T-cell (primary cell): ENCODE measurements around the gene RAPGEF1. TPM values are rescaled to one million over a fixed set of nuclear protein-coding genes. Genes with fewer than 3 reads are reported as not detected.
"Not testable (repeated sequence)": the region's sequence is repeated elsewhere in the genome, so short reads cannot be mapped to it uniquely, and the experiment has no call there.

Source experiments
- ATAC-seq, 4 experiments: fragments of 200-7000 bp in 3 of 4; fragments of 150-1000 bp in 1 of 4; cut with Tn5 transposase; replicated peaks in 1 of 4; 1 replicate in 3 of 4; 2 replicates in 1 of 4; pipeline ENCODE4 v1.10.0; 2021; ENCODE audit warnings: moderate library complexity in 3 of 4, mild to moderate bottlenecking in 2 of 4, moderate number of reproducible peaks in 1 of 4
- CTCF ChIA-PET, 2 donors: fragments of 300-600 bp; sonication (Branson Sonifier 250); formaldehyde crosslinking; loops; one replicate each; lab custom pipeline; 2022; ENCODE audit warnings: antibody characterized with exemption in 2 of 2; lab: Charles Lee
- POLR2A ChIA-PET, 2 donors: fragments of 300-600 bp; sonication (Branson Sonifier 250); formaldehyde crosslinking; loops; one replicate each; lab custom pipeline; 2022; ENCODE audit warnings: antibody characterized with exemption in 2 of 2; lab: Charles Lee
- DNase-seq, 35 experiments: peaks; one replicate each; pipeline versions ENCODE4 v3.0.0 to v3.0.0-alpha.2; 2013 to 2023
- H3K27ac ChIP-seq: one replicate; pipeline ENCODE4 v1.5.1; 2013; ENCODE audit warnings: low read length
- H3K27me3 ChIP-seq, 2 experiments: replicated peaks in 1 of 2; 1 replicate in 1 of 2; 2 replicates in 1 of 2; pipeline versions ENCODE4 v1.6.1 to v1.7.0; 2013; ENCODE audit warnings: low read length in 1 of 2, mixed read lengths in 1 of 2; ENCODE audit not compliant: control insufficient read depth in 2 of 2, insufficient read depth in 2 of 2; ENCODE audit errors: extremely low read depth in 1 of 2
- H3K36me3 ChIP-seq, 2 donors: 1 replicate in 1 of 2; 2 replicates in 1 of 2; pipeline versions ENCODE4 v1.6.1 to v1.7.0; 2013; ENCODE audit warnings: low read length in 1 of 2; ENCODE audit not compliant: control insufficient read depth in 2 of 2, insufficient read depth in 1 of 2; ENCODE audit errors: extremely low read depth in 1 of 2
- H3K4me1 ChIP-seq, 2 experiments: 1 replicate in 1 of 2; 2 replicates in 1 of 2; pipeline versions ENCODE4 v1.6.1 to v1.7.0; 2013; ENCODE audit warnings: low read length in 2 of 2, mixed read lengths in 1 of 2; ENCODE audit not compliant: insufficient read depth in 2 of 2, control insufficient read depth in 1 of 2; ENCODE audit errors: extremely low read depth in 1 of 2
- H3K4me3 ChIP-seq, 2 donors: 1 replicate in 1 of 2; 2 replicates in 1 of 2; pipeline versions ENCODE4 v1.5.1 to v1.7.0; 2013; ENCODE audit warnings: mild to moderate bottlenecking in 2 of 2, low read length in 1 of 2, moderate library complexity in 1 of 2; ENCODE audit not compliant: control insufficient read depth in 1 of 2; ENCODE audit errors: extremely low read depth in 1 of 2
- H3K9me3 ChIP-seq: 2 replicates; pipeline ENCODE4 v1.7.0; 2013
- H3K27ac Mint-ChIP-seq, 2 donors: one replicate each; pipeline ENCODE4 v1.8.0; 2020 to 2021; ENCODE audit warnings: mild to moderate bottlenecking in 2 of 2, mixed read lengths in 2 of 2
- H3K27me3 Mint-ChIP-seq, 2 donors: one replicate each; pipeline ENCODE4 v1.8.0; 2021 to 2022; ENCODE audit warnings: mixed read lengths in 2 of 2
- H3K36me3 Mint-ChIP-seq: one replicate; pipeline ENCODE4 v1.8.0; 2021; ENCODE audit warnings: mixed read lengths
- H3K4me1 Mint-ChIP-seq, 3 donors: one replicate each; pipeline ENCODE4 v1.8.0; 2020 to 2022; ENCODE audit warnings: mixed read lengths in 3 of 3, mild to moderate bottlenecking in 1 of 3
- H3K4me3 Mint-ChIP-seq, 3 donors: one replicate each; pipeline ENCODE4 v1.8.0; 2020 to 2022; ENCODE audit warnings: mild to moderate bottlenecking in 3 of 3, mixed read lengths in 3 of 3, moderate library complexity in 3 of 3
- H3K9me3 Mint-ChIP-seq, 3 donors: one replicate each; pipeline ENCODE4 v1.8.0; 2020 to 2022; ENCODE audit warnings: mixed read lengths in 3 of 3
- WGBS: methylation state at CpG from one replicate; pipeline ENCODE4 v1.1.5; 2013; ENCODE audit warnings: missing lambda C conversion rate; ENCODE audit not compliant: insufficient coverage; 5-methylcytosine and 5-hydroxymethylcytosine counted together
- total RNA-seq, 35 experiments: library from RNA in 6 of 35; stranded (reverse) in 6 of 35; fragments of 120-200 nt in 1 of 35; gene quantifications; one replicate each; pipeline versions ENCODE4 v1.2.1 to v1.2.4 and lab custom pipeline; 2013 to 2026

RAPGEF1 gene
- total RNA-seq, 5 donors from 2014 or later (not counting 1 experiment from before 2014, with no cell fraction given): 97.9 to 167 (median 139) TPM

DNA sequence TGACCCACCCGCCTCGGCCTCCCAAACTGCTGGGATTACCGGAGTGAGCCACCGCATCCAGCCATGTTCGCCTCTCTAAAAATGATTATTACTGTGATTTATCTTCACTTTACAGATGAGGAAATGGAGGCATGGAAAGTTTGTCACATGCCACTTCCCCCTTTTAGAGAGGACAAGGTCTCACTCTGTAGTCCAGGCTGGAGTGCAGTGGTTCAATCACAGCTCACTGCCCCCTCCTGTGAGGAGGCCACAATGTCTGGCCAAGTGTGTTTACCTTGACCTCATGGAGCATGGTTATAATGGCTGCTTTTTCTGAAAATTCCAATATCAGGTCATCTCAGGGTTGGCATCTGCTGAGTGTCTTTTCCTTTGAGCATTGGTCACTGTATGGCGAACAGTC lies 187.8 kb downstream of the RAPGEF1 start:
- Histone ChIP-seq H3K27ac (no peak overlapping the region), H3K27me3 (peaks cover 6 to 53% of the 10 kb centered on the region in 2 experiments), H3K9me3 (no peaks in the 10 kb centered on the region), H3K4me3 (no peak overlapping the region), H3K36me3 (no peaks in the 10 kb centered on the region), H3K4me1 (peaks cover 0 to 7% of the 10 kb centered on the region in 2 experiments)
- Mint-ChIP-seq H3K4me3 (no peak overlapping the region), H3K4me1 (peaks cover 14 to 17% (median 14%) of the 10 kb centered on the region in 3 donors), H3K9me3 (peaks cover 0 to 6% (median 0%) of the 10 kb centered on the region in 3 donors), H3K36me3 (peaks cover 15% of the 10 kb centered on the region), H3K27me3 (peaks cover 66 to 74% of the 10 kb centered on the region in 2 donors), H3K27ac (no peak overlapping the region)
- WGBS: 100% methylated on average over 1 of the region's 6 CpGs
- DNase-seq: no peak
- ChIA-PET CTCF (no interaction called here), POLR2A (no interaction called here)
- ATAC-seq: no peak

GRCh38 chr9:131550465-131550864 lies 189.4 kb downstream of the RAPGEF1 start:
- Mint-ChIP-seq H3K4me1 (peaks cover 16 to 25% (median 17%) of the 10 kb centered on the region in 3 donors), H3K27me3 (peaks cover 58 to 68% of the 10 kb centered on the region in 2 donors), H3K36me3 (peaks cover 15% of the 10 kb centered on the region)
- POLR2A ChIA-PET, CTCF ChIA-PET, H3K27ac Mint-ChIP-seq, H3K36me3 ChIP-seq, H3K4me3 Mint-ChIP-seq, H3K9me3 Mint-ChIP-seq, H3K27ac ChIP-seq, H3K4me3 ChIP-seq, ATAC-seq, DNase-seq, H3K9me3 ChIP-seq: not testable (repeated sequence)
- Histone ChIP-seq H3K4me1 (peaks cover 4 to 23% of the 10 kb centered on the region in 2 experiments), H3K27me3 (peaks cover 6 to 61% of the 10 kb centered on the region in 2 experiments)
- 86% methylated on average over 8 of the region's 8 CpGs for WGBS

GRCh38 chr9:131549186-131549585 lies 190.7 kb downstream of the RAPGEF1 start:
- H3K9me3 Mint-ChIP-seq, H3K4me3 ChIP-seq, H3K9me3 ChIP-seq, H3K27ac ChIP-seq, CTCF ChIA-PET, POLR2A ChIA-PET, H3K4me3 Mint-ChIP-seq, H3K27ac Mint-ChIP-seq, H3K36me3 ChIP-seq, ATAC-seq, DNase-seq: not testable (repeated sequence)
- H3K27me3 Mint-ChIP-seq: peaks cover 53 to 70% of the 10 kb centered on the region in 2 donors
- WGBS: 78% methylated on average over 8 of the region's 10 CpGs
- peaks cover 4 to 22% of the 10 kb centered on the region in 2 experiments for H3K4me1 ChIP-seq
- H3K36me3 Mint-ChIP-seq: peaks cover 15% of the 10 kb centered on the region
- peaks cover 9 to 59% of the 10 kb centered on the region in 2 experiments for H3K27me3 ChIP-seq
- peaks cover 12 to 24% (median 16%) of the 10 kb centered on the region in 3 donors for H3K4me1 Mint-ChIP-seq

GRCh38 chr9:131546336-131547084 lies 193.4 kb downstream of the RAPGEF1 start:
- Histone ChIP-seq H3K4me1 (peaks cover 4 to 22% of the 10 kb centered on the region in 2 experiments), H3K4me3 (peak overlapping the region; percentile 44 to 71), H3K9me3 (no peaks in the 10 kb centered on the region), H3K27me3 (peaks cover 6 to 39% of the 10 kb centered on the region in 2 experiments), H3K27ac (no peak overlapping the region), H3K36me3 (no peaks in the 10 kb centered on the region)
- 6% methylated on average over 31 of the region's 49 CpGs for WGBS
- CTCF ChIA-PET: interaction anchor here in 1 of 2 donors (0.7 kb wide), 1 partner anchor 140 kb away, joined by 5 read pairs; no protein-coding TSS in a partner anchor
- Mint-ChIP-seq H3K27me3 (peaks cover 40 to 51% of the 10 kb centered on the region in 2 donors), H3K9me3 (peaks cover 0 to 17% (median 8%) of the 10 kb centered on the region in 3 donors), H3K27ac (no peak overlapping the region), H3K4me1 (peaks cover 12 to 26% (median 16%) of the 10 kb centered on the region in 3 donors), H3K4me3 (peak overlapping the region; percentile 62 to 72 (median 71)), H3K36me3 (peaks cover 12% of the 10 kb centered on the region)
- ATAC-seq: peak; percentile 34 to 57 (median 44)
- POLR2A ChIA-PET: interaction anchor here (0.6 kb wide), 2 partner anchors 83 to 199 kb away, joined by 3 to 5 read pairs; no protein-coding TSS in a partner anchor
- peak in 7 of 35 experiments; percentile 12 to 29 (median 20) for DNase-seq

DNA sequence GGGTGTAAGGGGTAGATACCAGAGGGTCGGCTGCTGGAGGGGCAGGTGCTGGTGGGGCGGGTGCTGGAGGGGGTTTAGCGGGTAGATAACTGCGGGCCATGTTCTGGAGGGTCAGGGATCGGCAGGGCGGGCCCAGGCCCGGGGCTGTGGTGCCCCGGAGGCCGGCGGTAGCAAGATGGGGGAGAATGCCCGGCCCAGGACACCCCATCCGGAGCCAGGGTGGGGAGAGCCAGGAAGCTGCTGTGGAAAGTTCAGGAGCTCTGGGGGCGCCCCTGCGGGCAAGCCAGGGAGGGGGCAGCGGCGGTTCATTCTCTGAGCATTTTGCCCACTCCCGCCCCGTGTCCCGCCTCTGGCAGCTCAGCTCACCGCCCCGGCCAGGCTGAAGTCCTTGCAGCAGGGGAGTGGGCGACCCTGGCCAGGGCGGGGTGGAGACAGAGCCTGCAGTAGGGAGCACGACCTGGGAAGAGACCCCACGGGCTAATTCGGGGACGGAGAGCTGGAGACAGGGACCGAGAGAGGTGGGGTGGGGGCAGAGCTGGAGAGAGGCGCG lies 194.0 kb downstream of the RAPGEF1 start:
- Mint-ChIP-seq H3K36me3 (peaks cover 12% of the 10 kb centered on the region), H3K9me3 (peaks cover 0 to 17% (median 8%) of the 10 kb centered on the region in 3 donors), H3K27me3 (peaks cover 40 to 48% of the 10 kb centered on the region in 2 donors), H3K27ac (no peak overlapping the region), H3K4me3 (peak overlapping the region in 2 of 3 donors; percentile 34 to 62), H3K4me1 (peaks cover 12 to 27% (median 18%) of the 10 kb centered on the region in 3 donors)
- Histone ChIP-seq H3K9me3 (no peaks in the 10 kb centered on the region), H3K36me3 (no peaks in the 10 kb centered on the region), H3K4me3 (peak overlapping the region; percentile 44 to 57), H3K27me3 (peaks cover 6 to 39% of the 10 kb centered on the region in 2 experiments), H3K27ac (no peak overlapping the region), H3K4me1 (peaks cover 4 to 24% of the 10 kb centered on the region in 2 experiments)
- ChIA-PET POLR2A (no interaction called here), CTCF (no interaction called here)
- 6% methylated on average over 29 of the region's 30 CpGs for WGBS
- ATAC-seq (peak in 2 of 4 experiments; percentile 13 to 29), DNase-seq (no peak)
